Activated naive CD4-positive, alpha-beta T cell treated with Interleukin-2 at 50 U/mL for 16 hours (primary cell): Measurements from ENCODE around the gene ENAM.
A peak's percentile ranks its signal among the peaks of the same experiment; 100 is the strongest.

Source experiments
- DNase-seq: peaks from one replicate; pipeline ENCODE4 v3.0.0-alpha.2; 2020

ENAM gene

DNA sequence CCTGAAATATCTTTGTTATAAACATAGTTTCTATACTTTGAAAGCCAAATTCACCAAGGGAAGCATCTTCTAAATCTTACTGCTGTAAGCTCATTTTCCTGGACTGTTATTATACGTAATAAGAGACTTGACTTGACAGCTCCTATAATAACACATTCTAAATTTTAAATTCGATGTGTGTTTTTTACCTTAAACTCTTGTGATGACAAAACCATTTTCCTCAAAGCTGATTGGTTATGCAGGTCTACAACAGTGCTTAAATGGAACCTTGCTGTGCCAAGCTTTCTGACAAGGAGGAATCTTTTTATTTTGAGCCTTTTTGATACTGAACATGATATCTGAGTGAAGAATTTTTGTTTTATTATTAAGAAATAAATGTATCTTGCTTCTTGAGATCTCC lies at the start of gene ENAM:
Gene ENAM (plus strand): TSS at position 301 of the 400 bp plus-strand sequence. CDS start 757 bp downstream, outside the sequence.
- no peak for DNase-seq

- no peak for DNase-seq
These were observed 46.6 kb upstream of the ENAM start for GRCh38 chr4:70581980-70582379.

DNA sequence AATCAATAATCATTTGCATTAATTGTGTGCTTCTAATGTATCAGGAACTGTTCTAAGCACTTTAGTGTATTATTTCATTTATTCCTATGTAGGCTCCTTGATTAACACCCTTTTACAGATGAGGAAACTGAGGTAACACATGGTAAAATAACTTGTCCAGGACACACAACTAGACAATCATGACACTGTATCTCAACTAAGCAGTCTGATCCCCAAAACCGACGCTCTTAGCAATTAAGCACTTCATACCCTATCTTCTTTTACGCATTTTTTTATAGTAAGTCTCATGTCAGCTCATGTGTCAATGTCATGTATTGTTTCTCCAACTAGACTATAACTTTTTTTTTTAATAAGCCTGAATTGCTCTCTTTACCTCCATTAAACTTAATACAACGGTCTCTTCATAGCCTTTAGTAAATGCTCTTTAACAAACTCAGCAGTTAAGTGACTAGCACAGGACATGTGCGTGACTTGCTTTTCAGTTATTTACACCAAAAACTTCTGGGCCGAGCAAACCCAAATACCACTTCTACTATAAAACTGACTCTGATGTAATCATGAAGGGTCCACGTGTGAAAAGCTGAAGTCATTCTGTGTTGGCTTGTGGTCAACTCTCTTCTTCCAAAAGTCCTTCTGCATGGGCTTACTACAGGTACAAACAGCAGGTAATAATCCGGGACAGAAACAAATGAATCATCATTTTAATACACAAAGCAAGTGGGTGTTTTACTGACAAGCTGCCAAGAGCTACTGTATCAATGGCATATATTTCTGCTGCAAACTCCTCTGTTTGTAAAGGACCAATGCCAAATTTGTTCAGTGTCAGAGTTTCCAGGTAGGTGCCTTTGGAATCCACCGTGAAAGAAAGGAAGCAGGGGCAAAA lies 44.4 kb upstream of the ENAM start:
- no peak for DNase-seq

- DNase-seq = no peak
These were observed 41.7 kb upstream of the ENAM start for GRCh38 chr4:70586841-70587240.

DNA sequence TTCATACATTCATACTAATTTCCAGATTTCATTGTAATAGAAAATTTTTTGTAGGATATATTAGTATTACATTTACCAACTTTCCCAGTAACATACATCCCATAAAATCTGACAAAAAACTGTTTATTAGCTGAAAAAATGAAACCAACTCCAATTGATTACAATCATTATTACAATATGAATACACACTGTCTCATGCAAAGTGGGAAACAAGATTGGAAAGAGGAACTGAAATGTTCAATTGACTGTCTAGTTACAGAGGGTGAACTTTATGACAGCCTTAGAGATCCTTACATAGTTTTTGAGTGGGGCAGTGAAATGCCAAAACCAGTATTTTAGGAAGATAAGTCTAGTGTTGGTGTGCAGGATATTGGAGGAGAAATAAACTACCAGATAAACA lies 38.8 kb upstream of the ENAM start:
- no peak for DNase-seq

- DNase-seq = no peak
These were observed 36.5 kb upstream of the ENAM start, which contains the start of gene AMBN for GRCh38 chr4:70591955-70592582. TSS of gene AMBN (plus strand) at chr4:70592256. CDS start at chr4:70592359, 103 bp downstream.

GRCh38 chr4:70594196-70594595 lies 34.3 kb upstream of the ENAM start:
- DNase-seq = no peak

- DNase-seq = no peak
These were observed 28.2 kb upstream of the ENAM start for GRCh38 chr4:70600305-70600704.

DNA sequence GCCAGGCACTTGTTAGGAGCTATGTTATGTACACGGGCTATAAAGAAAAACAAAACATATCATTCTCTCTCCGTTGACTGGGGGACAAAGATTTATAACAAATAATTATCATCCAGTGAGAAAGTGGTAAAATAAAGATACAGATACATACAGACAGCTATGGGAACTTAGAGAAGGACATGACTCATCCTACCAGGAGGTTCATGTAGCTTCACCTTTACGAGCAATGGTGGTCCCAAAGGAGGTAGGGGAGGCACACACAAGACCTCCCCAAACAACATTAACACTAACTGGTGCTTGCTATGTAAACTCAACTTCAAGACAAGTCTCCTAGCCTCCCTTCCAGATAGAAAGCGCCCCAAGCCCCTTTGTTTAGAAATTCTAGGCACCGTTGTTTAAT lies 27.6 kb upstream of the ENAM start:
- DNase-seq = no peak

DNA sequence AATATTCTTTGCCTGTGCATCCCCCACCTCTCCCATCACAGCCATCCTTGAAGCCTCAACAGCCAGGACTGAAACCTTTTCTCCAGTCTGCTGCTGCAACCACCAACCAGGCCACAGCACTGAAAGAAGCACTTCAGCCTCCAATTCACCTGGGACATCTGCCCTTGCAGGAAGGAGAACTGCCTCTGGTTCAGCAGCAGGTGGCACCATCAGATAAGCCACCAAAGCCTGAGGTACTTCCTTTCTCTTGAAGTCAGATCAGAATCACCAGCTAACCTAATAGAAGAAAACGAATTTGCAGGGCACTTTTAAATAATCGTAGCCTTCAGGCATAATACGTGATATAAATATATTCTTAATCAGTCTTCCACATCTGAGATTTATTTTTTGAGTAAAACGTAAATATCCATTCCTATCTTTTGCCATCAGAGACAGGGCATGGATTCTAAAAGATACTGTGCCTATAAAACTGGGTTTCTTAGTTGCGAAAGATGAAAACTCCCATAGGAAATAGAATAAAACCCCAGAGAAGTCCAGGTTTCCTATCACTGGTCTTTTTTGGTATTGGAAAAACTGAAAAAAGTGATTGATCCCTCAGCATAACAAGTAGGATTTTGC lies 27.0 kb upstream of the ENAM start:
- peak; percentile 61 for DNase-seq

DNA sequence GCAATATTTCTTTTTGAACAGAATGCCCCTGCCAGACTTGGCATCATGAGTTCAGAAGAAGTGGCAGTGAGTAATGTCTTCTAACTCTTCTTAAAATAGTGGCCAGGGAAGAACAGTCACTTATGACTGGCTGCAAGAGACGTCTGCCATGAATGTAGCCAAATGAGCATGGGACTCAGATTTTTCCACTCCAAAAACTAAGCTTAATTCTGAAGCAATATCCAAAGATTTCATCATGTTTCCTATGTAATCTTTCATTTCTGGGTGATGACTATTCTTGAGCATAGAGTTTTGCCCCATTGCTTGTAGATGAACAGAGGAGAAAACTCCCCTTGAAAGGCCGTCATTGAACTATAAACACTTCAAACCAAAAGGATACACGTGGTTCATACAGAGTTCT lies 24.7 kb upstream of the ENAM start:
- DNase-seq = no peak

- no peak for DNase-seq
These were observed 22.1 kb upstream of the ENAM start for GRCh38 chr4:70606459-70606858.

DNA sequence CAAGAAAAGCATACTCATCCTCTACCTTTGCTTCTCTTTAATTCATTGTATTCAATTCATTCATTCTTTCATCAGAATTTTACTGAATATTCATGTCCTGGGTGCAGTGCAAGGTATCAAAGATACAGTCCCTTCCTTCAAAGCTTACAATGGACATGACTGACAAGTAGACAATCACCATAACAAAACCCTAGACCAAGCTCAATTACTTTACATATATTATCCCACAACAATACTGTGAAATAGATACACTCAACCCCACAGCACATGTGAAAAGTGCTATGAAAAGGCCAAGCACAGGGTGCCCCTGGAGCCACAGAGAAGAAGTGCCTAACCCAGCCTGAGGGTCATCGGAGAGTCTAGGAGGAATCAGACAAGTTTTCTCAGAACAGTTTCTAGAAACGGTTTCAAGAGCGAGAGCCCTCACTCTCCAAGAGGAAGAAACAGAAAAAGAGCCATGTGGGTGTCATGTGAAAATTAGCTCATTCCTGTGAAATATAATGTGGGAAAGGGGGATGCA lies 21.1 kb upstream of the ENAM start:
- no peak for DNase-seq

- DNase-seq = no peak
These were observed 20.2 kb upstream of the ENAM start for GRCh38 chr4:70608324-70608723.

GRCh38 chr4:70613306-70614183 lies 15.0 kb upstream of the ENAM start:
- no peak for DNase-seq

DNA sequence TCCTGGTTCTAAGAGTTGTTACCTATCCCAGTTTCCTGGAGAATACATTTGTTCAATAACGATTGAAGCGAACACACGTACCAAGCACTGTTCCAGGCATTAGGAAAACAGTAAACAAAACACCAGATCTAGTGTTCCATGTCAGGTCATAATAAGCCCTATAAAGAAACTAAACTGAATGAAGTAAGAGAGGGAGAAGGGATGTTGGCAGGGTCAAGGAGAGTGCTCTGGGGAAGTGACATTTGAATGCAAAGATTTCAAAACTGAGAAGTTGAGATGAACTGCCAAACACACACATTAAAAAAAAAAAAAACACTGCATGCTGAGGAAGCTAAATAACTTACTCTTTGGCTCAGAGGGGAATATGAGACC lies 14.4 kb upstream of the ENAM start:
- DNase-seq = no peak

- no peak for DNase-seq
These were observed 9.3 kb upstream of the ENAM start for GRCh38 chr4:70619288-70619687.

- DNase-seq = no peak
These were observed 8.8 kb upstream of the ENAM start for GRCh38 chr4:70619778-70620177.

DNA sequence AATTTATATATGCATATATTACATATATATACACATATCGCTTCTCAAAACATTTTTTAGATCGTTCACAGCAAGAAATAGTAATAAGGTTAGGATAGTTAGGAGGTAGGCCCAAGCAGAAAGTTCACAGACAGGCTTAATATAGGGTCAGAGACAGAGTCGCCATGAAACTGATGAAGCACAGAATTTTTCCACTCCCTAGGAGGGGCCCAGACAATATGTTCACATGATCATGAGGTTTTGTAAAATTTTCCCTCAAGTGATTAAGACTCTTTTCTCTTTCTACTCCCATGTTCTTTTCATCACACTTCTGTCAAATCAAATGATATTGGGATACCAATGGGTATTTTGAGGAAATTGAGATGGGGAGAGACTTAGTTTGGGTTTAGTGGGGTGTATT lies 5.2 kb upstream of the ENAM start:
- DNase-seq = no peak

GRCh38 chr4:70624226-70624793 lies 4.2 kb upstream of the ENAM start:
- no peak for DNase-seq

GRCh38 chr4:70627620-70628019 lies 924 bp upstream of the ENAM start:
- DNase-seq = no peak

- no peak for DNase-seq
These were observed 1.0 kb downstream of the ENAM start for GRCh38 chr4:70629469-70630090.
